NB4 (cell line): ENCODE data around the gene TFAP2A.

Experiments used
- CTCF ChIP-seq: IDR thresholded peaks from one replicate; pipeline ENCODE4 v1.5.1; 2012; ENCODE audit warnings: low read depth, low read length
- MAX ChIP-seq: IDR thresholded peaks from 2 replicates; pipeline ENCODE4 v1.6.1; 2011; ENCODE audit warnings: low read depth, low read length
- MYC ChIP-seq: IDR thresholded peaks from 2 replicates; pipeline ENCODE4 v1.6.1; 2011; ENCODE audit warnings: low read depth, low read length
- POLR2A ChIP-seq: IDR thresholded peaks from 2 replicates; pipeline ENCODE4 v1.6.1; 2011; ENCODE audit warnings: mild to moderate bottlenecking; ENCODE audit not compliant: insufficient read length; ENCODE audit errors: extremely low read depth

- TF ChIP-seq CTCF: no peak
- TF ChIP-seq POLR2A: no peak
- TF ChIP-seq MAX: no peak
- no peak for TF ChIP-seq MYC
Measured at GRCh38 chr6:10431423-10432164, 16.7 kb upstream of the TFAP2A start.
